HG03342 (cell line): ENCODE results near the gene FAIM2.
"Not testable (repeated sequence)": the region's sequence is repeated elsewhere in the genome, so short reads cannot be mapped to it uniquely, and the experiment has no call there.

Experiments
- ATAC-seq: cut with Tn5 transposase; IDR thresholded peaks from one replicate; pipeline ENCODE4 v1.9.1; 2021; ENCODE audit warnings: mild to moderate bottlenecking, moderate library complexity; ENCODE audit not compliant: unreplicated experiment

Gene FAIM2

DNA sequence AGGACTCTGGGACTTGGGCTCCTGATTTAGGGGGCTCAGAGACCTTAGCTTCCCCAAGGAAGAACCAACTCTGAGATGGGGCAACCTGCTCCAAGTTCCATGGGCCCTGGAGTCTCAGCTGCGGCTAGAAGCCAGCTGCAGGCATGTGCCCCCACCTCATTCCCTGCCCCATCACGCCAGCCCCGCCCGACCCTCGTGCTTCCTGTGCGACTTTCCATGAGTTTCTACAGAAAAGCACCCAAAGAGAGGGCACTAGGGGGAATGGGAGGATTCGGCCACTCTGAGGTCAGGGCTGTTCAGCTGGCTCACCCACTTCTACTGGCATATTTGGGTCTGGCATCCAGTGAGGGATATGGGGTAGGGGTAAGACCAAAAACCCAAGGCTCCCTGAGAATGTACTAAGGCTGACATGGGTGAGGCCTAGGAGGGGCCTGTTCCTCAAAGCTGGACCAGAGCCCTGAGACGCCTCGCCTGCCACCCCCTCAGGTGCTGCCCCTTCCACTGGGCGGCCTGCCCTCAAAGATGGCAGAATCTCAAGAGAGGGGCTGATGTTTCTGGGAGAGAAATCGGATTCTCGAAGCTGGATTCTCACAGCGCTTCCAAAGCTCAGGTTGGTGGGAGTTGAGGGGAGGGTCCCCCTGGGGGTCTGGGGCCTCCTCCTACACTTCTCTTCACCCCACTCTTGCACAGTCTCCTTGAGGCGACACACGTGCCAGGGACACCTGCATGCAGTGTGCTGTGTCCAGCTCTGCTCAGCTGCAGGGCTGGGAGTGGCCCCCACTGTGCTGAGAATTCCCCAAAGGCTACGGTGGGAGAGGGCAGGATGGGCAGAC lies 22.1 kb downstream of the FAIM2 start:
- no peak for ATAC-seq

DNA sequence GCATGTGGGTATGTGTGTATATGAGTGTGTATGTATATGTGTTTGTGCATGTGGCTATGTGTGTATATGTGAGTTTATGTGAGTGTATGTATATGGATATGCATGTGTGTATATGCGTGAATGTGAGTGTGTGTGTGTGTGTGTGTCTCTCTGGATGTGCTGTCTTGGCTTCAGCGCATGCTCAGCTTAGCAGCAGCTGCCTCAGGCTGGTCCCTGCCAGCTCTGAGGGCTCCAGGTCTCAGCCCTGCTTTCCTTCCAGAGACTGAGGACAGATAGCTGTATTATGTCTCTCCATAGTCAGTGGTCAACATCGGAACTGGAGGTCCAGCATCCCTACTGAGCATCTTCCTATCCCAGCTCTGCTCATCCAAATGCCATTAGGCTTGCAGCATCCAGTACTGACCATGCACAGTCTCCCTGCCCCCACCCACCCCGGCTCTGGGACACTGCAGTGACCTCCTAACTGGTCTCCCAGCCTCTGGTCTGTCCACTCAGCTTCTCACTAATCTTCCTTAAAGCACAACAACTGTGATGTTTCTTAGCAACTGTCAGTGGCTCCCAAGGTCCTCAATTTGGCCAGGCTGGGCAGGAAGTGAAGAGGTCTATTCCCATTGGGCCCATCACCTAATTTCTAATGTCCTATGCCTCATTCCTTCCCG lies 22.8 kb downstream of the FAIM2 start:
- no peak for ATAC-seq

DNA sequence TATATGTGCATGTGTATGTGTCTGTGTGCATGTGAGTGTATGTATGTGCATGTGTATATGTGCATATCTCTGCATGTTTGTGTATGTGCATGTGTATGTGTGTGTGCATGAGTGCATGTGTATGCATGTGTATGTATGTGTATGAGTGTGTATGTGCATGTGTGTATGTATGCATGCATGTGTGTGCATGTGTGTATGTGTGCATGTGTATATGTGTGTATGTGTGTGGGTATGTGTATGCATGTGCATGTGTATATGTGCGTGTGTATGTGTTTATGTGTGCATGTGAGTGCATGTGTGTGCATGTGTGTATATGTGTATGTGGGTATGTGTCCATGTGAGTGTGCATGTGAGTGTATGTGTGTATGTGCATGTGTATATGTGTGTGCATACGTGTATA lies 24.6 kb downstream of the FAIM2 start:
- not testable (repeated sequence) for ATAC-seq

DNA sequence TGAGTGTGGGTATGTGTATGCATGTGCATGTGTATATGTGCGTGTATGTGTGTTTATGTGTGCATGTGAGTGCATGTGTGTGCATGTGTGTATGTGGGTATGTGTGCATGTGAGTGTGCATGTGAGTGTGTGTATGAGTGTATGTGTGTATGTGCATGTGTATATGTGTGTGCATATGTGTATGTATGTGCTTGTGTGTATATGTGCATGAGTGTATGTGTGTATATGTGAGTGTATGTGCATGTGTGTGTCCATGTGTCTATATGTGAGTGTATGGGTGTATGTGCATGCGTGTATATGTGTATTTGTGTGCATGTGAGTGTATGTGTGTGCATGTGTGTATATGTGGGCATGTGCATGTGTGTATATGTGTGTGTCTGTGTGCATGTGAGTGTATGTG lies 25.7 kb downstream of the FAIM2 start:
- ATAC-seq = no peak

DNA sequence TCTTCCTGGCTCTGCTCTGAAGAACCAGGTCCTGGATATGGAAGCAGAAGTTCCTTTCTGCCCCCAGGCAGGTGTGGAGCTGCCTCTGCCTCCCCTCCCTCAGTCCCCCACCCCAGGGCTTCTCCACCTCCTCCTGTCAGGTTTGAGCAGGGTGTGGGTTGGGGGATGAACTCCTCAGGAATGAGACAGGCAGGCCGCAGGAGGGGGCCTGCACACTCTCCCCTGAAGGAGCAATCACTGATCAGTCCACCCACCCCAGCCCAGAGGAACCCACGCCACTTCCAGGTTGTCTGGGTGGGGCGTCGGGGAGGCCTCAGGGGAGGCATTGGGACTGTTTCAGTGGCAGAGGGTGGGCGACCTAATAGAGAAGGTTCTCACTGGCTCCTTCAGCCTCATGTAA lies 26.6 kb downstream of the FAIM2 start:
- no peak for ATAC-seq

DNA sequence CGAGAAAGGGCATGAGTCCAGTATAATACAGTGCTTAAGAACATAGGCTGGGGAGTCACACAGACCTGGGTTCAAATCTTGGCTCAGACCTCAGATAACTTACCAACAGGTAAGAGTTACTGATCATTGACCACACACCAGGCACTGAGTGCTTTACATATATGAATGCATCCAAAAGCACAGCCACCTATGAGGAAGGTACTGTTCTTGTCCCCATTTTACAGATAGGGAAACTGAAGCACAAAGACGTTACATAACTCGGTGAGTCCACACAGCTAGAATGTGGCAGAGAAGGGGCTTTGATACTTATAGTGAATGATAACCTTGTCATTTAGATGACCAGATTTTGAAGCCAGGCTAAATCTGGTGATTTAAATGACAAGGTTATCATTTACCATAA lies 27.6 kb downstream of the FAIM2 start:
- no peak for ATAC-seq

DNA sequence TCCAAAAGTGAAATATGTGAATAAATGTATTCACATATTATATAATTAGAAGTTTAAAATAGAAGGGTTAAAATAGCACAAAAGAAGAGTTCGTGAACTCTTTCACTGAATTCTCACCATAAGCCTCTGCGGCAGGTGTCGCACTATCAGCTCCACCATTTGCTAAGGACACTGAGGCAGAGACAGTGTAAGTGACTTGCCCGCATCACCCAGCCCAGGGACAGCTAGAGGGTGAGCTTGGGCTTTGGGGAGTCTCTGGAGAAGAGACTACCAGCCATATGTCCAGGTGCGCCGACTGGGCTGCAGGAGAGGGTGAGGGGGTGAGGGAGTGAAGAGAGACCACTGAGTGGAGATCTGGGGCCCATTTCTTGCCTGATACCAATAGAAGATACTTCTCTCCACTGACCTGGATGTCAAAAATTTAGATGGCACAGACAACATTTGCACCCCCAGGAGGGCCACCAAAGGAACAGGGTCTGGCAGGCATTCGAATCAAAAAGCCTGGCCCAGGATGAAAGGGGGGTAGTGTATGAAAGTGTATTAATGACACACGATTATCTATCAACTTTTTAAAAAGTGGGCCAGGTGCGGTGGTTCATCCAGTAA lies 28.5 kb downstream of the FAIM2 start:
- ATAC-seq = no peak

DNA sequence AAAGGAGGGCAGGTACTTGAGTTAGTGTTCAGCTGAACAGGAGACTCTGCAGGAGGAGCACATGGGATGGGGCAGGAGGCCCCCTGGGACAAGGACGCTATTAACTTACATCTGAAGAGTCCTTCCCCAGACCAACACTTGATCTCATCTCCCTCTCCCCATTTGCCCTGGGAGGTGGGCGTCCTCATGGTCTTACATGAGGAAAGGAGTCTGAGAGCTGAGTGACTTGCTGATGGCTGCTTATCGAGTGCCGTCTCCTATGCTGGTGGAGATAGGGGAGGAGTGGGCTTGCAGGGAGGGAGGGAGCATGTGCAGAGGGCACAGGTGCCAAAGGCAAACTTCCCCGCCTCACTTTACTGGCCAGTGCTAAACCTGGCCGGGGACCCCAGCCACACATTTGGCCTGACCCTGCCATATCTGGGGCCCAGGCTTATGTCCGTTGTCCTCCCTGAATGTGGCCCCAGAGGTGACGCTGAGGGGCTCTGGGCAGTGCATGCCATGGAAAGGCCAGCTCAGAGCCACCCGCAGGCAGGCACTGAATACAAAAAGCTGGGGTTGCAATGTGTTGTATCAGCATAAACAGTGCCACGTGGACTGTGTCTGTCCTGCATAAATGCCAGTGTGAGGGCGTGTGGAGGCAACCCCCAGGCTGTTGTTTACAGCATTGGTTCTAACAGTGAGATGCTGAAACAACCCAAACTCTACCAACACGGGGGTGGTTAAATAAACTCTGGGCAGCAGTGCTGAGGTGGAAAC lies 29.4 kb downstream of the FAIM2 start:
- ATAC-seq = no peak

DNA sequence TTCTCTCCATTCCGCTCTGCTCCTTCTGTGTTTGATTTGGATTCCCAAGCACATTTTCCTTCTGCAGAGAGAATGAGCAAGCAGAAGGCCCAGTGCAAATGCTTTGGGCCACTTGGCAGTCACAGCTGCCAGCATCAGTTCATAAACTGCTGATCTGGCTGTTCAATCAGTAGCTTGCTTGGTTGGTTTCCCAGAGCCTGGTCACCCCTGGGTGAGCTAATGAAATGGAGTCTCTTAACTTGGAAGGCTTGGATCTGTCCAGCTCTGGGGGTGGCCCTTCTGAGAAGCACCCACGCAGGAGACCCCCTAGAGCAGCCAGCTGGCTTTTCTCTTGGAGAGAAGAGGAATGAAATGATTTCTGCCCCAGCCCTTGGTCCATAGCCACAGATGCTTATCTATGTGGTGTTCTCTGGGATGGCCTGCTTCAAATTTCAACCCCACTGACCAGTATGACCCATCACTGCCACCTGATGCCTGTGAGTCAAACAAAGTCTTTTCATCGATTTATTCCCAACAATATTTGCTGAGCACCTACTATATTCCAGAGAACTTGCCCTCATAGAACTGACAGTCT lies 30.3 kb downstream of the FAIM2 start:
- no peak for ATAC-seq

DNA sequence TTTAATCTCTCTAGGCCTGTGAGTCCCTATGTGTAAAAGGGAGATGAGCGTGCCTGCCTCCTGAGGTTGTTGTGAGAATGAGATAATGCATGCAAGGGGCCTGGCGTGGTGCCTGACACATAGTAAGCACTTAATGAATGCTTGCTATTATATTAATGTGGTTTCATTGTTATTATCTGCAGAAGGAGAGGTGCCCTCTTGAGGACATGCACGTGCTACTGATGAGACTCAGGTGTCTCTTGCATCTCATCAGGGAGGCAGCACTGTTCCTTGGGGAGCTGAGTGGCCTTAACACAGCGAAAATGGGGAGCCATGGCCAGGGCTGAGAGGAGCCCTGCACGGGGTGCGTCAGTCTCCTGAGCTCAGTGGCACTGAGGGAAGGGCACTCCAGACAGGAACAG lies 30.9 kb downstream of the FAIM2 start:
- ATAC-seq = no peak

DNA sequence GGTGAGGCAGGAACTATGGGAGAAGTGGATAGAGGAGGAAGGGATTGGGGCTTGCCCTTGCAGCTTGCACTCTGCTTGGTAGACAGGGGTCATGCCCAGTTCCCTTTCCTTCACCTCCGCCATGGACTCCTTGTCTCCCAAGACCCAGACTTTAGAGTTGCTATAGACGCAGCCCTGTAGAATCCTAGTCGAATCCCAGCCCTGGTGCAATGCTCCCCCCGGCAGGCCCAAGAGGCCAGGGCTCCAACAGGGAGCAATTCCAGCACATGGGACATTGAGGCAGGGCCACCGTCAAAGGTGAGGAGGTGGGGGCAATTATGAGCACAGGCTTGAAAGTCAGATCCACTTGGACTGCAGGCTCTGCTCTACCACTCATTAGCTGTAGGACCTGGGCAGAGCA lies 31.3 kb downstream of the FAIM2 start:
- no peak for ATAC-seq

DNA sequence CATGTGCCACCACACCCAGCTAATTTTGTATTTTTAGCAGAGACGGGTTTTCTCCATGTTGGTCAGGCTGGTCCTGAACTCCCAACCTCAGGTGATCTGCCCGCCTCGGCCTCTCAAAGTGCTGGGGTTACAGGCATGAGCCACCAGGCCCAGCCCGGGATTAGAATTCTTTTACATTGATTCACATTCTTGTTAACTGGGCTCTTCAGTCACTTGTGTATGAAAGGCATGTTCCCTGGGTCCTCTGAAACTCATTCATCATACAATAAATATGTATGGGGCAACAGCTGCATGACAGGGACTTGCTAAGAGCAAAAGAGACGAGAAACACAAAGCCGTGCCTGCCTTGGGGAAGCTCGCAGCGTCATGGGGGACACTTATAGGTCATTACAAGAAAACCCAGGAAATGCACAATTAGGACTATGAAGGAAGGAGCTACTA lies 31.9 kb downstream of the FAIM2 start:
- not testable (repeated sequence) for ATAC-seq

DNA sequence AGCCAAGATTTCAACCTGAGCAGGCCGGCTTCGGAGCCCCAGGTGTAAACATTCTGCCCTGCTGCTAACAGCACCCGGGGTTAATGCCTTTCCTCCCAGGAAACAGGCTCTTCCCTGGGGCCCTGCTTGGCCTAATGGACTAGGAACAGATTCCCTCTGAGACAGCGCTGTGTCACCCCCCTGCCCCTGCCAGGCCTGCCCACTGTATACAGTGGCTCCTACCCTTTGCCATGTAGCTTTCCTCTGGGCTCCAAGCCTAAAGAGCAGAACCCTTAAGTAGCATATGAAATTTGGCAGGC lies 32.5 kb downstream of the FAIM2 start:
- ATAC-seq = no peak

DNA sequence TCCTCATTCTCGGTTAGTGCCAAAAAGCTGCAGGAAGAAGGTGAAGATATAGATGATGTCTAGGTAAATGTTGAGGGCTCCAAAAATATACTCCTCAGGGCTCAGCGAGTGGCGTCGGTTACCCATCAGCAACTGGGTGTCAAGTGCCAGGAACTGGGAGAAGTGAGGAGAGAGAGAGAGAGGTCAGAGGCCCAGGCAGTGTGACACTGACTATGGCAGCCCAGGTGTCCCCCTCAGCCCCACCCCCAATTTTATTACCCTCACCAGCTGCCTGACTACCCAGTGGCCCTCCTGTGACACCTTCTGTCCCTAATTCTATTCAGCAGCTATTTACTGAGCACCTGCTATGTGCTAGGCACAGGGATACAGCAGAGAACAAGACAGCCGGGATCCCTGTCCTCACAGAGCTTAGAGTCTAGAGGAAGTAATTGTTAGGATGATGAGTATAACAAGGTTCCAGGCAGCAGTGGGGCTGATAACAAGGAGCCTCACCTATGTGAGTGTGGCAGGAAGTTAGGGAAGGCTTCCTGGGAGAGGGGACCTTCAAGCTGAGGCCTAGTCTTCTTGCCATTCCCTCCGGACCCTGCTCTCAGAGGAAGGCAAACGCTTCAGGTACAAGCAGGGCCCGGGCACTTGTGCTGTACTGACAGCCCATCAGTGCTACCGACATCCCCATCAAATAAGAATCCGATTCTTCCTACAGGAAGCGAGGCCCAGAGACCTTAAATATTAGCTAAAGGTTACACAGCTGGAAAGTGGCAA lies 33.0 kb downstream of the FAIM2 start:
- ATAC-seq = no peak

DNA sequence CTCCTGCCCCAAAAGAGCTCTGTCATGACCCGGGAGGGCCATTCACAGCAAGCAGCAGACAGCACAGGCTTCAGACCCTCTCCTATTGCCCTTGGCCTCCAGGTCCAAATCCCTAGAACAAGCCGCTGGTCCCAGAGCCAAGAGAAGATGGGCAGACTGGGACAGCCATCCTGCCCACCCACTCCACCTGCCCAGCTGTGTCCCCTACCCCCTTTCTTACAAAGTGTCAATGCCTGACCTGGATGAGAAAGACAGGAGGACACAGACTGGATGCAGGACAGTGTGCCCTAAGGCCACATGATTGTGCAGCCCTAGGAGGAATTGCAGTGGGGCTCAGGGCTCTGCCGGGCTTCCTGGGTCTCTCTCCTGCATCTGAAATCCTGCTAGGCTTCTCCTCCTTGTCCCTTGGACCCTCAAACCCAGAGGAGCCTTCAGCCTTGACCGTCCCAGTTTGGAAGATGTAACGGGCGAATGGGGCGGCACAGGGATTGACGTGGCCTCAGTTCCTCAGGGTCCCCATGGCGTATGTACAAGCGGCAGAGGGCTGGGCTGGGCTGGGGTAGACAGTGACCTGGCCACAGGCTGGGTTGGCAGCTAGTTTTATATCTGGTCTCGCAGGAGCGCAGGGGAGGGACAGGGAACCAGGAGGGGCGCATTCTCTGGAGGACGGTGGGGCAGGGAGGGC lies 33.7 kb downstream of the FAIM2 start:
- no peak for ATAC-seq

DNA sequence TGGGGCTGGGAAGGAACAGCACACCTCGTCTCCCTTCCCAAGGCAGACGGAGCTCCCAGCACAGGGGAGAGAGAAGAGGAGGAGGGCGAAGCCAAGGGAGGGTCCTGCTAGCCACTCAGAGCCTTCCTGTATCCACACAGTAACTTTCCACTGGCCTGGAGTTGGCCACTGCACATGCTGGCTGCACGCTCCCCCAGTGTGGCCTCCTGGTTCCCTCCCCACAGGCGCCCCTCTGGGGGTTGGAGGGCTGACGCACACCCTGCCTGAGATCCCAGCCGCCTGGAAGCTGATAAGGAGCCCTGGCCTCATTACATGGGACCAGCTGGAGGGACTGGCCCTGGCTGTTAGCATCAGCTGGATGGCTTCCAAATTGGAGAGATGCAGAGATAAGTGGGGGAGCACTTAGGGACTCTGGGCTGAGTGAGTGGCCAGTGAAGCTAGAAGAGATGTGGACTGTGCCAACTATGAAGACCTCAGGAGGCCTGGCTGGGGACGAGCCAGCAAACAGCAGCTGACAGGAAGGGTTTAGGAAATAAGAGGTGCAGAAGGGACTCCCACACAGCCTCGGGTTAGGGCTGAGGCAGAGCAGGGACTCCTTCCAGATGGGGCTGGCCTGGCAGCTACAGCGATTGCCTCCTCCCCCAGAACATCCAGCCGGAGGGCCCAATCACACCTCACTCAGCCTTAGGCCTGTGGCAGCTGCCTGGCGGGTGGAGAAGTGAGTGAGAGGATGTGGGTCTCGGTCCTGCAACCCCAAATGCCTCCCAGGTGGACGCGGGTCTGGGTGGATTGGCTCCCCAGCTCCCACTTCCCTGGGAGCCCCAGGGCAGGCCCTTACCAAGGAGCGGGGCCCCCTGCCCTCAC lies 34.5 kb downstream of the FAIM2 start:
- ATAC-seq = no peak

DNA sequence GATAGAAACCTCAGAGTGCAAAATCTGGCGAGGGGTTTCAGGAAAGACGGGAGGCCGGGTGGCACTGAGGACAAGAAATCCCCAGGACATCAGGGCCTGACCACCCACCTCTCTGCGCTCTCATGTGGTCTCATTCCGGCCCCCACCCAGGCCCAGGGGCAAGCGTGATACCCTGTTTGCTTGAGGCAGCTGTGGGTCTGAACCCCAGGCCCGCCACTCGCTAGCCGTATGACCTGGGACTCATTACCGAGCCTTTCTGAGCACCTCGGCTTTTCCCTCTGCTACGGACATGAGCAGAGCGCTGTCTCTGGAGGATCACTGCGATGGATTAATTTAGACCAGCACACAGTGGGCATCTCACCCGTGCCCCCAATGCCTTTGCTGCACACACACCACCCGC lies 35.3 kb downstream of the FAIM2 start:
- no peak for ATAC-seq

DNA sequence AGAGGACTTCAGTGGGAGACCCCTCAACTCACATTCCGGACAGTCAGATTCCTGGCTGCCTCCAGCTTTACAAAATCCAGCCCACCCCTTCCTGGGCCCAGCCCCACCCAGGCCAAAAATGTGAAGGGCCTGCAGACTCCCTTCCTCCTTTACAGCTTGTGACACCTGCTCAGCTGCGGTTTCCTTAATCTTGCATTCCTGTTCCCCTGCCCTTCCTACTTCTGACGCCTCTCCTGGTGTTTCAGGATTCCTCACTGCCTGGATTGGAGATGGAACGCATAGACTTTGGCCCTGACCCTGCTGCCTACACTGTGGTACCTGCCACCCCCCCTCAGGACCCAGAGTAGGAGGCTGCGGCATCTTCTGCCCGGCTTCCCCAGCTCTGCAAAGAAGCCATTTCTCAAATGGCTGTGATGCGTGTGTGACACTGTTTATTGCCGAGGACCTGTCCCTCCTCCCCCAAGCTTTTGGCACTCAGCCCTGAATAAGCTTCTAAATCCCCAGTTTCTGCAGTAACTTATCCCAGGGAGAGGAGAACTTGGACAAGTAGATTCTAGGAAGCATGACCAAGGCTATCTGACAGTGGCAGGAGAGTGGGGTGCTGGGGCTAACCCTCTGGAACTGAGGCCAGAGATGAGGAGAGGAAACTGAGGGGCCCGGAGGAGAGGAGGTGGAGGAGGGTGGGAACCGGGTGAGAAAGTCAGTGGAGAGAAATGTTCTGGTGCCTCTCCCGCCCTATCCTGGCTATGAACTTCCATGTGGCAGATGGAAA lies 35.9 kb downstream of the FAIM2 start:
- ATAC-seq = no peak
